Measurements from ENCODE around the gene METTL17.

Gene METTL17

DNA sequence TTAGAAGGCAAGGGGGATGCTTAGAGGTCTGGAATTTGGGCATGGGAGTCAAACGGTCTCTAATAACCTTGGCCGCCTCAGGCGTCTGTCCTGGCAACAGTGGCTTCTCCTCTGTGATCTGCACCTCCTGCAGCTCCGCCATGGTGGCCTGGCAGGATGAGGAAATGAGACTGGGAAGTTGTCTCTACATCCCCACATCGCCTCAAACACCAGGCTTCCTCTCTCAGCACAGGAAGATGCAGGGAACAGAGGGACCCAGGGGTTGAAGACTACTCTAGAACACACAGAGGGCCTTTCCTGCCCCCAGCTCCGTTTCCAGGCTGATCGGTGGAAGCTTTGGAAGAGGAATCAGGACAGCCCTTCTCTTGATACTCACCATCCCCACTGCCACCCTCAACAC, 33.4 kb downstream of the METTL17 start:
- no peaks in the 10 kb centered on the region for H3K9me3 ChIP-seq (ENCODE audit: control insufficient read depth, low read length)
- no peak overlapping the region for H3K4me3 ChIP-seq (ENCODE audit: insufficient read depth, low read depth, low read length, poor library complexity, severe bottlenecking)
- no peak overlapping the region for H3K27ac ChIP-seq (ENCODE audit: insufficient read depth, low read length, poor library complexity, severe bottlenecking)
- H3K27me3 ChIP-seq (replicated peaks; ENCODE audit: control insufficient read depth, insufficient read depth, low read length, poor library complexity, severe bottlenecking) = no peaks in the 10 kb centered on the region
- peaks cover 18% of the 10 kb centered on the region for H3K4me1 ChIP-seq (ENCODE audit: control insufficient read depth, insufficient read depth, low read length, poor library complexity, severe bottlenecking)
- peaks cover 6% of the 10 kb centered on the region for H3K36me3 ChIP-seq (ENCODE audit: control insufficient read depth, insufficient read depth, low read length)
- DNase-seq = no peak

DNA sequence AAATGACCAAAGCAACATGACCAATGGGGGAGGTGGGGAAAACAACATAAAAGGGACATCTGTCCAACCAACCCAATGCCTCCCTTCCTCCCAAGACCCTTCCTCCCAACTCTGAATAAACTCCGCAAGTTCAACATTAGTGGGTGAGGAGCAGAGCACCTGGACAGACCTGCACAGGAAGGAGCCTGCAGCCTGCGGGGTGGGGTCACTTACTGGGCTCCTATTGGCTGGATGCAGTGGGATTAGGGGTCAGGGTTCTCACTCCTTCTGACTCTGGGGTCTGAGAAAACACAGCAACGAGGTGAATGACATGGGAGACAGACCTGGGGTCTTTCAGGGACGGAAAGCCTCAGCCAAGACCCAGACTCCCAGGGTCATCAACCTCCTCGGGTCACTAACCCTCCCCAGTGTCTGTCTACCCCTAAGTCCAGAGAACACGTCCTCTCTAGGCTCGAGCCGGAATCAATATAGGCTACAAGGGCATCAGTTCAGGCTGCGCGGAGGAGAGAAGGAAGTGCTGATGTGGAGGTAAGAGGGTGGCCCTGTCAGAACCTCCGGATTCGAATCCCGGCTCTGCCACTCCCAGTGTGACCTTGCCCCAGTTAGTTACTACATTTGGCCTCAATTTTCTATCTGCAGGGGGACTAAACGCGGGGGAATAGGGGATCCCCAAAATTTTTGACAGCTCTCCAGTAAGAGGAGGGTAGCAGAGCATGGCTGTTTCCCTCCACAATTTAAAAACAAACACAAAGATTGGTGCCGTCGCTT, 34.2 kb downstream of the METTL17 start:
- Histone ChIP-seq H3K4me1 (ENCODE audit: control insufficient read depth, insufficient read depth, low read length, poor library complexity, severe bottlenecking) (peaks cover 18% of the 10 kb centered on the region), H3K27me3 (replicated peaks; ENCODE audit: control insufficient read depth, insufficient read depth, low read length, poor library complexity, severe bottlenecking) (no peaks in the 10 kb centered on the region), H3K27ac (ENCODE audit: insufficient read depth, low read length, poor library complexity, severe bottlenecking) (peak overlapping the region; percentile 50), H3K36me3 (ENCODE audit: control insufficient read depth, insufficient read depth, low read length) (peaks cover 3% of the 10 kb centered on the region), H3K9me3 (ENCODE audit: control insufficient read depth, low read length) (no peaks in the 10 kb centered on the region), H3K4me3 (ENCODE audit: insufficient read depth, low read depth, low read length, poor library complexity, severe bottlenecking) (peak overlapping the region; percentile 82)
- DNase-seq = no peak

DNA sequence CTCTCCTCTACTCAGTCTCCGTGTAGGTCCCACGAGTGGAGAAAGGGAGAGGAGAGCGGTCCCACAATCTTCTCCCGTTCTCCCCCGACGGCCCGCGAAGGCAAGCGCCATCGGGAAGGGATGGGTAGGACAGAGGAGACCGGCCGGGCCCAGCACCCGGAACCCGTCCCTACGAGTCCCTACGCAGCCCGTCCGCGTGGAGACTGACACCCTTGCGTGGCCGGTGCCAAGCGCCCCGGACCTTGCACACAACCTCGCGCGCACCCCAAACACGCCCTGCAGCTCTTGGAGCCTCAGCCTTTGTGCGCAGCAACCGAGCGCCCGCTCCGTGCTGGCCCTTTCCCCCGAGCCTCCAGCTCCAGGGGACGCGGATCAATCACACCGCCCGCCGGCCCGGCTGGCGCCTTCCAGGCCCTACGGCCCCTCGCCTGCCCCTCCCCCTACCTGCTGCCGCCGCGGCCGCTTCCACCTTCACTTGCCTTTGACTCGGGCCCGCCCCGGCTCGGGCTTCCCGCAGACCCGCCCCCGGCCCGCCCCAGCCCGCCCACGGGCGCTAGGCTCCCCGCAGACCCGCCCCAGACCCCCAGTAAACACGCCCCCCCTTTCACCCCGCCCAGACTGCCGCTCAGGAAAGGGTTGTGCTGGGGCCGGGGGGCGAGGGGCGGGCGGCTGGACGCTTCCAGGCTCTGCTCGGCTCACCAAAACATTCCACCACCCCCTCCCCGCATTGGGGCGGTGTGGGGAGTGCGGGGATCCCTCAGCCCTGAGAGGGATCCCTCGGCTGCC, 35.0 kb downstream of the METTL17 start, which contains the start of gene NDRG2:
Gene NDRG2 (minus strand): TSS at position 477 of the 786 bp plus-strand sequence. CDS start 1,746 bp downstream, outside the sequence.
- H3K9me3 ChIP-seq (ENCODE audit: control insufficient read depth, low read length) = no peaks in the 10 kb centered on the region
- peak; percentile 70 to 76 (median 72) for DNase-seq
- H3K4me1 ChIP-seq (ENCODE audit: control insufficient read depth, insufficient read depth, low read length, poor library complexity, severe bottlenecking) = peaks cover 18% of the 10 kb centered on the region
- peak within 1 kb of the TSS; percentile 82 for H3K4me3 ChIP-seq (ENCODE audit: insufficient read depth, low read depth, low read length, poor library complexity, severe bottlenecking)
- H3K27me3 ChIP-seq (replicated peaks; ENCODE audit: control insufficient read depth, insufficient read depth, low read length, poor library complexity, severe bottlenecking) = no peaks in the 10 kb centered on the region
- no peaks in the 10 kb centered on the region for H3K36me3 ChIP-seq (ENCODE audit: control insufficient read depth, insufficient read depth, low read length)
- peak within 1 kb of the TSS; percentile 50 for H3K27ac ChIP-seq (ENCODE audit: insufficient read depth, low read length, poor library complexity, severe bottlenecking)

DNA sequence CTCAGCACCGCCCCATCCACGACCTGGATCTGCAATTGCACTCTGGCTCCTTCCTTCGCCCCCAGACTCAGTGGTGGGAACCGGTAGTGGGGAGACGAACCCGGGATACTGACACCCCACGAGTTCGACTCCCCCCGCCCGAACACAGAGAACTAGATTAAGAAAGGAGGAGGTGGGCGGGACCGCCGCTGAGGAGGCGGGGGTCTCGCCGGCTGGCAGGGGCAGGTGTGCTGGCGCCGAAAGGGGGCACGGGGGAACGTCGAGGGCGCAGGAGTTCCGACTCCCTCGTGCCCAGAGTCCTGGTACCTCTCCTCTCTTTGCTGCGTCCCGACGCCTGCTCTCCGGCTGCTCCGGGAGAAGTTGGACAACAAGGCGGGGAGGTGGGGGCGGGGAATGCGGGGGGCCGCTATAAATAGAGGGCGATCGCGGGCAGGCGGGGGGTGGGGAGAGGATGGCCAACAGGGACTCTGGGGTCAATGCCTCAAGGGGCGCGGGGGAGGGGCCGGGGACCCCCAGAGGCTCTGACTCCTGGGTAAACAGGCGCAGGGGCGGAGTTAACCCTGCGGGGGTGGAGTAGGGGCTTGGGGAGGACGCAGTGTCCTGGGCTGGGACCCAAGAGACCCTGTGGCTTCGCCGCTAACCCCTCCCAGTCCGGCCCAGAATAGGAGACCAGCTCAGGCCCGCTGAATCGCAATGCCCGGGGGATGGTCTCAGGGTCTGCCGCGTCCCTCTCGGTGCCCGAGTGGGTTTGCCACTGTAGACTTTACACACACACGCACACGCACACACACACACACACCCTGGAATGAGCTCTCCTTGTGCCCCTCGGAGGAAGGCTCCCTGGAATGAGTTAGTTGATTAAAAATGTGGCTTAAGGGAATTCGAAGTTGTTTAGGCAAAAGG, 35.8 kb downstream of the METTL17 start:
- Histone ChIP-seq H3K4me3 (ENCODE audit: insufficient read depth, low read depth, low read length, poor library complexity, severe bottlenecking) (peak overlapping the region; percentile 82), H3K9me3 (ENCODE audit: control insufficient read depth, low read length) (no peaks in the 10 kb centered on the region), H3K27ac (ENCODE audit: insufficient read depth, low read length, poor library complexity, severe bottlenecking) (no peak overlapping the region), H3K27me3 (replicated peaks; ENCODE audit: control insufficient read depth, insufficient read depth, low read length, poor library complexity, severe bottlenecking) (no peaks in the 10 kb centered on the region), H3K4me1 (ENCODE audit: control insufficient read depth, insufficient read depth, low read length, poor library complexity, severe bottlenecking) (peaks cover 18% of the 10 kb centered on the region), H3K36me3 (ENCODE audit: control insufficient read depth, insufficient read depth, low read length) (no peaks in the 10 kb centered on the region)
- peak in 1 of 3 donors; percentile 12 for DNase-seq

DNA sequence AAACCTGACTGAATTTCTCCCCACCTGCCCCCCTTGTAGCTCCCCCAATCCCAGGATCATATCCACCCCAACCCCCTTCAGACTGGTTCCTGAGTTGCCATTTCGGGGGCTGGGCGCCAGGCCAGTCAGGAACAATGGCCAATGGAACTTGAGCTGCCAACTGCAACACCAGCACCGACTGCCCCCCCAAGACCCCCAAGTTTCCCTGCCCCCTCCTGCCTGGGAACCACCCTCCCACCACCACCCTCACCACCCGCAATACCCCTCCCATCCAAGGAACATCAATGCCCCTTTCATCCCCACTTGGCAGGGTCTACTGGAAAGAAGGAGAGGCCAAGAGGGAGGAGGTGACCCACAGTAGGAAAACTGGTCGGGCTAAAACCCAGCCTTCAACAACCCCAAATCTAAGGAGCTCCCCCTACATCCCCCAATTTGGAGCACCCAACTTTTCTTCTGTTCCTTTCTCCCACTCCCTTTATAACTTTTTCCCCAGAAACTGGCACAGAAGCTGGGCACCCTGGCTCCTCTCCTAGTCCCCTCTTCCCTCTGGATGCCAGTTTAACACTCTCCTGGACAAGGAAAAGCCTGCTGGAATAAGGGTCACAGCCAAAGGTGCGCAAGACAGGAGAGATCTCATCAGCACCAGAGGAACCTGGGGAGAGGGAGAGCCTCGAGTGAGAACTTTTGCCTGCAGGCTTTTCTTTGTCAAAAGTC, 36.7 kb downstream of the METTL17 start:
- Histone ChIP-seq H3K4me3 (ENCODE audit: insufficient read depth, low read depth, low read length, poor library complexity, severe bottlenecking) (no peak overlapping the region), H3K27me3 (replicated peaks; ENCODE audit: control insufficient read depth, insufficient read depth, low read length, poor library complexity, severe bottlenecking) (no peaks in the 10 kb centered on the region), H3K36me3 (ENCODE audit: control insufficient read depth, insufficient read depth, low read length) (no peaks in the 10 kb centered on the region), H3K4me1 (ENCODE audit: control insufficient read depth, insufficient read depth, low read length, poor library complexity, severe bottlenecking) (peaks cover 18% of the 10 kb centered on the region), H3K27ac (ENCODE audit: insufficient read depth, low read length, poor library complexity, severe bottlenecking) (no peak overlapping the region), H3K9me3 (ENCODE audit: control insufficient read depth, low read length) (no peaks in the 10 kb centered on the region)
- no peak for DNase-seq

DNA sequence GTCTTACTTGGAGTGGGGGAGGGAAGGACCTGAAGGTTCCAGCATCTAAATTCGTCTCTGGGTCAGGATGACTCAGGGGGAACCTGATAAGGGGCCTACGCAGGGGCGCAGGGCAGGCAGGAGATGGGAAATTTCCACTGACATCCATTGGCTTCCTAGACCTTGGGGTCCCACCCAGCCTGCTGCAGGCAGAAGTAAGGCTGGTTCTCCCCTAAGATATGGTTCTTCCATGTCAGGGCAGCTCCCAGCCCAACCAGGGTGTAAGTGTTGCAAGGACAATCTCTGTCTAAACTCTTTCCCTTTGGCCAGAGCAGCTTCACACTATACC, 37.2 kb downstream of the METTL17 start:
- no peak for DNase-seq
- peaks cover 18% of the 10 kb centered on the region for H3K4me1 ChIP-seq (ENCODE audit: control insufficient read depth, insufficient read depth, low read length, poor library complexity, severe bottlenecking)
- no peak overlapping the region for H3K4me3 ChIP-seq (ENCODE audit: insufficient read depth, low read depth, low read length, poor library complexity, severe bottlenecking)
- no peaks in the 10 kb centered on the region for H3K9me3 ChIP-seq (ENCODE audit: control insufficient read depth, low read length)
- H3K36me3 ChIP-seq (ENCODE audit: control insufficient read depth, insufficient read depth, low read length) = no peaks in the 10 kb centered on the region
- H3K27ac ChIP-seq (ENCODE audit: insufficient read depth, low read length, poor library complexity, severe bottlenecking) = no peak overlapping the region
- no peaks in the 10 kb centered on the region for H3K27me3 ChIP-seq (replicated peaks; ENCODE audit: control insufficient read depth, insufficient read depth, low read length, poor library complexity, severe bottlenecking)

DNA sequence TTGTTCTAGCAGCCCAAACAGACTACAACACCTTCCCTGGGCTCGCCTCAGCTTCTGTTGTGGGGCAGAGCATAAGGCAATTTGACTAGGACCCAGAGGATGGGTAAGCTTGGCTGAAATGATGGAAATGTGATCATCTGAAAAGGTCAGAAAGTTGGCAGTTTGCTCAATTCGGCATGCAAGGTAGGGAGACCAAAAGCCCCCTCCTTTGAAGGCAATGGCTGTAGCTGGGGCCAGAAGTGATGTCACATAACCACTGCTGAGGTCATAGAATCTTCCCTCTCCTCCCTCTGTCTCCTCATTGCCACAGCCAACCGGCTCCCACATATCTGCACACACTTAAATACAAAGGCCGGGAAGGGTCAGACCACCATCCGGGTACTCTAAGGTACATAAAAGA, 40.1 kb downstream of the METTL17 start, which contains the start of gene TPPP2:
Gene TPPP2 (plus strand): TSS at position 301 of the 400 bp plus-strand sequence. CDS start 365 bp downstream, outside the sequence.
- no peaks in the 10 kb centered on the region for H3K36me3 ChIP-seq (ENCODE audit: control insufficient read depth, insufficient read depth, low read length)
- H3K9me3 ChIP-seq (ENCODE audit: control insufficient read depth, low read length) = no peaks in the 10 kb centered on the region
- H3K27ac ChIP-seq (ENCODE audit: insufficient read depth, low read length, poor library complexity, severe bottlenecking) = no peak within 1 kb of the TSS
- H3K4me3 ChIP-seq (ENCODE audit: insufficient read depth, low read depth, low read length, poor library complexity, severe bottlenecking) = no peak within 1 kb of the TSS
- no peak for DNase-seq
- no peaks in the 10 kb centered on the region for H3K27me3 ChIP-seq (replicated peaks; ENCODE audit: control insufficient read depth, insufficient read depth, low read length, poor library complexity, severe bottlenecking)
- H3K4me1 ChIP-seq (ENCODE audit: control insufficient read depth, insufficient read depth, low read length, poor library complexity, severe bottlenecking) = peaks cover 4% of the 10 kb centered on the region

DNA sequence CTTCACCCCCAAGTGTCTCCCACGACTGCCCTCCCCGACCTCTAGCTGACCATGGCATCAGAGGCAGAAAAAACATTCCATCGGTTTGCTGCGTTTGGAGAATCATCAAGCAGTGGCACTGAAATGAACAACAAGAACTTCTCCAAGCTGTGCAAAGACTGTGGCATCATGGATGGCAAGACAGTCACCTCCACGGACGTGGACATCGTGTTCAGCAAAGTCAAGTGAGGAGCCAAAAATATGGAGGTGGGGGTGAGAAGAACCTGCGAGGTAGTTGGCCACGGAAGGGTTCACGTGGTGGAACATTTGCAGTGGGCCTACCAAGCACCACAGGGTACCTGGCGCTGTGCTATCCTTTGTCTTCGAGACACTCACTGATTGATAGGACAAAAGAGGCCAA, 40.8 kb downstream of the METTL17 start:
- Histone ChIP-seq H3K9me3 (ENCODE audit: control insufficient read depth, low read length) (no peaks in the 10 kb centered on the region), H3K27ac (ENCODE audit: insufficient read depth, low read length, poor library complexity, severe bottlenecking) (no peak overlapping the region), H3K4me3 (ENCODE audit: insufficient read depth, low read depth, low read length, poor library complexity, severe bottlenecking) (no peak overlapping the region), H3K27me3 (replicated peaks; ENCODE audit: control insufficient read depth, insufficient read depth, low read length, poor library complexity, severe bottlenecking) (no peaks in the 10 kb centered on the region), H3K36me3 (ENCODE audit: control insufficient read depth, insufficient read depth, low read length) (no peaks in the 10 kb centered on the region), H3K4me1 (ENCODE audit: control insufficient read depth, insufficient read depth, low read length, poor library complexity, severe bottlenecking) (peaks cover under 1% of the 10 kb centered on the region)
- no peak for DNase-seq

Measured in effector memory CD4-positive, alpha-beta T cell (primary cell).